Measurements from ENCODE around the gene FLNB. TPM values are rescaled to one million over a fixed set of nuclear protein-coding genes. Genes with fewer than 3 reads are reported as not detected.

FLNB gene
- polyA plus RNA-seq, 1 donor from 2014 or later: 10.3 TPM

GRCh38 chr3:58137306-58137705, 129.1 kb downstream of the FLNB start:
- Histone ChIP-seq H2AFZ (ENCODE audit: low read depth, low read length) (no peak overlapping the region), H3F3A (ENCODE audit: insufficient read depth, low read length, poor library complexity, severe bottlenecking) (no peaks in the 10 kb centered on the region), H3K27ac (ENCODE audit: low read length) (no peak overlapping the region), H3K4me3 (ENCODE audit: low read length) (no peak overlapping the region), H3K36me3 (ENCODE audit: insufficient read depth, low read length) (peaks cover 8% of the 10 kb centered on the region), H3K79me2 (replicated peaks; ENCODE audit: insufficient read depth, low read length) (no peaks in the 10 kb centered on the region), H4K20me1 (ENCODE audit: insufficient read depth) (no peaks in the 10 kb centered on the region), H3K27me3 (ENCODE audit: insufficient read depth, low read depth, low read length) (no peaks in the 10 kb centered on the region), H3K9me3 (ENCODE audit: low read length) (no peaks in the 10 kb centered on the region), H3K4me2 (ENCODE audit: low read length) (no peak overlapping the region), H3K9me2 (ENCODE audit: insufficient read depth, low read length) (no peaks in the 10 kb centered on the region), H3K9ac (ENCODE audit: low read length) (no peak overlapping the region)
- no peak for TF ChIP-seq SMC3 (conservative IDR thresholded peaks at IDR 0.05; ENCODE audit: poor library complexity)
- no peak for TF ChIP-seq POLR2AphosphoS5 (IDR thresholded peaks at IDR 0.05)
- no peak for TF ChIP-seq TAF1 (IDR thresholded peaks at IDR 0.05; ENCODE audit: low read depth)
- no peak for TF ChIP-seq EP300 (conservative IDR thresholded peaks at IDR 0.05; ENCODE audit: poor library complexity, severe bottlenecking)
- no peak for TF ChIP-seq EZH2 (IDR thresholded peaks at IDR 0.05; ENCODE audit: borderline replicate concordance, insufficient read depth, low read length, poor library complexity, severe bottlenecking)
- no peak for TF ChIP-seq MXI1 (conservative IDR thresholded peaks at IDR 0.05; ENCODE audit: poor library complexity, severe bottlenecking)
- TF ChIP-seq RAD21 (conservative IDR thresholded peaks at IDR 0.05): no peak
- TF ChIP-seq CTCF (IDR thresholded peaks at IDR 0.05; ENCODE audit: poor library complexity, severe bottlenecking): no peak
- TF ChIP-seq REST (IDR thresholded peaks at IDR 0.05; ENCODE audit: borderline replicate concordance): no peak

- H3K9ac ChIP-seq (ENCODE audit: low read length): no peak overlapping the region
- no peaks in the 10 kb centered on the region for H4K20me1 ChIP-seq (ENCODE audit: insufficient read depth)
- peaks cover 6% of the 10 kb centered on the region for H3K36me3 ChIP-seq (ENCODE audit: insufficient read depth, low read length)
- no peaks in the 10 kb centered on the region for H3F3A ChIP-seq (ENCODE audit: insufficient read depth, low read length, poor library complexity, severe bottlenecking)
- no peak overlapping the region for H2AFZ ChIP-seq (ENCODE audit: low read depth, low read length)
- H3K4me2 ChIP-seq (ENCODE audit: low read length): no peak overlapping the region
- no peak overlapping the region for H3K27ac ChIP-seq (ENCODE audit: low read length)
- no peaks in the 10 kb centered on the region for H3K9me2 ChIP-seq (ENCODE audit: insufficient read depth, low read length)
- H3K4me3 ChIP-seq (ENCODE audit: low read length): no peak overlapping the region
- H3K9me3 ChIP-seq (ENCODE audit: low read length): no peaks in the 10 kb centered on the region
- no peaks in the 10 kb centered on the region for H3K27me3 ChIP-seq (ENCODE audit: insufficient read depth, low read depth, low read length)
- no peaks in the 10 kb centered on the region for H3K79me2 ChIP-seq (replicated peaks; ENCODE audit: insufficient read depth, low read length)
- TF ChIP-seq EZH2 (IDR thresholded peaks at IDR 0.05; ENCODE audit: borderline replicate concordance, insufficient read depth, low read length, poor library complexity, severe bottlenecking) (no peak), REST (IDR thresholded peaks at IDR 0.05; ENCODE audit: borderline replicate concordance) (no peak), TAF1 (IDR thresholded peaks at IDR 0.05; ENCODE audit: low read depth) (no peak), SMC3 (conservative IDR thresholded peaks at IDR 0.05; ENCODE audit: poor library complexity) (no peak), EP300 (conservative IDR thresholded peaks at IDR 0.05; ENCODE audit: poor library complexity, severe bottlenecking) (no peak), RAD21 (conservative IDR thresholded peaks at IDR 0.05) (no peak), CTCF (IDR thresholded peaks at IDR 0.05; ENCODE audit: poor library complexity, severe bottlenecking) (no peak), POLR2AphosphoS5 (IDR thresholded peaks at IDR 0.05) (no peak), MXI1 (conservative IDR thresholded peaks at IDR 0.05; ENCODE audit: poor library complexity, severe bottlenecking) (no peak)
These were observed 133.6 kb downstream of the FLNB start for GRCh38 chr3:58141766-58142345.
